ENCODE data around the gene MEI1.

DNA sequence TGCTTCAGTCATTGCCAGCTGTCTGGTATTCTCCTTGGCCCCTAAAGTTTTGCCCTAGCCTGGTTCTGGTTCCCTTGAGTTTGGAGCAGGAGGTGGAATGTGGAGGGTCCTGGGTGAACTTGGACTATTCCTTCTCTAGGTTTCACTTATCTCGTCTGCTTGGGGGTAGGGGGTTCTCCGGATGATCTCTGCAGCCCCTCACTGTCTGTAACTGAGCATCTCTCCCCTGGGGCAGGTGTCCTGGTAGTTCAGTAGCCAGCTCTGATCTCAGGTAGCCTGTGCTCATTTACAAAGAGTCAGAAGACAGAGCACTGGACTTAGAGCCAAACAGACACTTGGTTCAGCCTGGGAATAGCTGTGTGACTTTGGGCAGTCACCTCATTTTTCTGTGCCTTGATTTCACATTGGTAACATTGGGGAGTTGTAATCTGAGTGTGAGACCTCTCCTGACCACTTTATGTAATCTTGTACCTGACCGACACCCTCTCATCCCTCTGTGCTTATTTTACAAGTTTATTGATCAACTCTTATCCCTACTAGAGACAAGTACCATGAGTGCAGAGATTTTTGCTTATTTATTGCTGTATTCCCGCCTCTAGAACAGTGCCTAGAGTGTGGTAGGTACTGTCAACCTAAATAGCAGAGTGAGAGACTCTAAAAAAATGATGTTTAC is 102.0 kb downstream of the MEI1 start:
- TF ChIP-seq POLR2AphosphoS5 (IDR thresholded peaks at IDR 0.05) (no peak), POLR2A (IDR thresholded peaks at IDR 0.05) (no peak), EP300 (IDR thresholded peaks at IDR 0.05) (no peak)
- TF ChIP-seq, protein P1, sequence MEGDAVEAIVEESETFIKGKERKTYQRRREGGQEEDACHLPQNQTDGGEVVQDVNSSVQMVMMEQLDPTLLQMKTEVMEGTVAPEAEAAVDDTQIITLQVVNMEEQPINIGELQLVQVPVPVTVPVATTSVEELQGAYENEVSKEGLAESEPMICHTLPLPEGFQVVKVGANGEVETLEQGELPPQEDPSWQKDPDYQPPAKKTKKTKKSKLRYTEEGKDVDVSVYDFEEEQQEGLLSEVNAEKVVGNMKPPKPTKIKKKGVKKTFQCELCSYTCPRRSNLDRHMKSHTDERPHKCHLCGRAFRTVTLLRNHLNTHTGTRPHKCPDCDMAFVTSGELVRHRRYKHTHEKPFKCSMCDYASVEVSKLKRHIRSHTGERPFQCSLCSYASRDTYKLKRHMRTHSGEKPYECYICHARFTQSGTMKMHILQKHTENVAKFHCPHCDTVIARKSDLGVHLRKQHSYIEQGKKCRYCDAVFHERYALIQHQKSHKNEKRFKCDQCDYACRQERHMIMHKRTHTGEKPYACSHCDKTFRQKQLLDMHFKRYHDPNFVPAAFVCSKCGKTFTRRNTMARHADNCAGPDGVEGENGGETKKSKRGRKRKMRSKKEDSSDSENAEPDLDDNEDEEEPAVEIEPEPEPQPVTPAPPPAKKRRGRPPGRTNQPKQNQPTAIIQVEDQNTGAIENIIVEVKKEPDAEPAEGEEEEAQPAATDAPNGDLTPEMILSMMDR (IDR thresholded peaks at IDR 0.05): no peak
